ENCODE measurements around the gene TGFBR2.

The TGFBR2 gene

GRCh38 chr3:30658328-30659052, 52.1 kb downstream of the TGFBR2 start:
- in situ Hi-C loops (cut with HindIII; ENCODE audit: low sequenced_read_pairs): no loop called here
- no peak for TF ChIP-seq CTCF (IDR thresholded peaks at IDR 0.05; ENCODE audit: low read depth, low read length, missing control alignments)
- DNase-seq (ENCODE audit: low read depth): peak; percentile 45
- H3K4me3 ChIP-seq (ENCODE audit: low read depth, low read length): peak overlapping the region; percentile 5

GRCh38 chr3:30659270-30660130, 53.1 kb downstream of the TGFBR2 start:
- TF ChIP-seq CTCF (IDR thresholded peaks at IDR 0.05; ENCODE audit: low read depth, low read length, missing control alignments): no peak
- in situ Hi-C loops (cut with HindIII; ENCODE audit: low sequenced_read_pairs): no loop called here
- no peak overlapping the region for H3K4me3 ChIP-seq (ENCODE audit: low read depth, low read length)
- peak; percentile 91 for DNase-seq (ENCODE audit: low read depth)

- no peak for TF ChIP-seq CTCF (IDR thresholded peaks at IDR 0.05; ENCODE audit: low read depth, low read length, missing control alignments)
- no peak overlapping the region for H3K4me3 ChIP-seq (ENCODE audit: low read depth, low read length)
- DNase-seq (ENCODE audit: low read depth): no peak
- in situ Hi-C loops (cut with HindIII; ENCODE audit: low sequenced_read_pairs): no loop called here
These were observed 53.7 kb downstream of the TGFBR2 start for GRCh38 chr3:30660136-30660535.

- no peak overlapping the region for H3K4me3 ChIP-seq (ENCODE audit: low read depth, low read length)
- DNase-seq (ENCODE audit: low read depth): no peak
- in situ Hi-C loops (cut with HindIII; ENCODE audit: low sequenced_read_pairs): no loop called here
- no peak for TF ChIP-seq CTCF (IDR thresholded peaks at IDR 0.05; ENCODE audit: low read depth, low read length, missing control alignments)
These were observed 54.3 kb downstream of the TGFBR2 start for GRCh38 chr3:30660656-30661055.

GRCh38 chr3:30661098-30661873, 54.9 kb downstream of the TGFBR2 start:
- no peak for TF ChIP-seq CTCF (IDR thresholded peaks at IDR 0.05; ENCODE audit: low read depth, low read length, missing control alignments)
- no peak for DNase-seq (ENCODE audit: low read depth)
- in situ Hi-C loops (cut with HindIII; ENCODE audit: low sequenced_read_pairs): no loop called here
- no peak overlapping the region for H3K4me3 ChIP-seq (ENCODE audit: low read depth, low read length)

- H3K4me3 ChIP-seq (ENCODE audit: low read depth, low read length): no peak overlapping the region
- DNase-seq (ENCODE audit: low read depth): no peak
- in situ Hi-C loops (cut with HindIII; ENCODE audit: low sequenced_read_pairs): no loop called here
- no peak for TF ChIP-seq CTCF (IDR thresholded peaks at IDR 0.05; ENCODE audit: low read depth, low read length, missing control alignments)
These were observed 56.4 kb downstream of the TGFBR2 start for GRCh38 chr3:30662836-30663235.
